Stimulated activated CD8-positive, alpha-beta memory T cell treated with anti-CD3 and anti-CD28 coated beads, Interleukin-4, amount 100 ng/mL, for 24 hours (primary cell): ENCODE results near the gene PSME2.
A peak's percentile ranks its signal among the peaks of the same experiment; 100 is the strongest.

ENCODE experiments used
- DNase-seq: peaks from one replicate; pipeline ENCODE4 v3.0.0-alpha.2; 2020; ENCODE audit warnings: low read depth

PSME2 gene

GRCh38 chr14:24179294-24179960 lies 33.0 kb upstream of the PSME2 start:
- no peak for DNase-seq

GRCh38 chr14:24178399-24179178 lies 32.2 kb upstream of the PSME2 start:
- DNase-seq, result no peak

GRCh38 chr14:24177891-24178290 lies 31.5 kb upstream of the PSME2 start:
- DNase-seq, result no peak

- no peak for DNase-seq
Observed at GRCh38 chr14:24177041-24177825, 30.8 kb upstream of the PSME2 start.

- DNase-seq, result no peak
Observed at GRCh38 chr14:24176599-24176998, 30.2 kb upstream of the PSME2 start.

GRCh38 chr14:24172871-24173281 lies 26.5 kb upstream of the PSME2 start:
- no peak for DNase-seq

GRCh38 chr14:24172261-24172860 lies 26.0 kb upstream of the PSME2 start:
- no peak for DNase-seq

- peak; percentile 55 for DNase-seq
Observed at GRCh38 chr14:24171422-24172260, 25.2 kb upstream of the PSME2 start, which contains the start of gene REC8. Gene REC8 (plus strand): TSS chr14:24172080. CDS start chr14:24172553, 473 bp downstream.

- no peak for DNase-seq
Observed at GRCh38 chr14:24167469-24168114, 21.2 kb upstream of the PSME2 start.

GRCh38 chr14:24165785-24166184 lies 19.4 kb upstream of the PSME2 start:
- DNase-seq, result no peak

GRCh38 chr14:24164518-24164991 lies 18.1 kb upstream of the PSME2 start:
- DNase-seq, result no peak

- DNase-seq, result no peak
Observed at GRCh38 chr14:24162093-24162492, 15.7 kb upstream of the PSME2 start.

- DNase-seq, result peak; percentile 95
Observed at GRCh38 chr14:24160850-24161804, 14.7 kb upstream of the PSME2 start, which contains the start of gene IRF9. Gene IRF9 (plus strand): TSS chr14:24161265. CDS start chr14:24162145, 880 bp downstream.

- no peak for DNase-seq
Observed at GRCh38 chr14:24160499-24160849, 14.1 kb upstream of the PSME2 start.

GRCh38 chr14:24159777-24160498 lies 13.5 kb upstream of the PSME2 start:
- DNase-seq, result no peak

GRCh38 chr14:24157331-24157730 lies 10.9 kb upstream of the PSME2 start:
- DNase-seq, result no peak

- DNase-seq, result no peak
Observed at GRCh38 chr14:24156840-24157239, 10.4 kb upstream of the PSME2 start.

- DNase-seq, result no peak
Observed at GRCh38 chr14:24155100-24155499, 8.7 kb upstream of the PSME2 start.
